ENCODE measurements around the gene EPSTI1. TPM values are rescaled to one million over a fixed set of nuclear protein-coding genes. Genes with fewer than 3 reads are reported as not detected.
"Not testable (repeated sequence)": the region's sequence is repeated elsewhere in the genome, so short reads cannot be mapped to it uniquely, and the experiment has no call there.

Gene EPSTI1
- 10 to 100 TPM in 2 of 4 donors, 1 to 10 TPM in 2; 6.5 to 16.9 (median 11.4) TPM for total RNA-seq

- peak; percentile 63 to 68 for DNase-seq
- no peak for TF ChIP-seq CTCF (IDR thresholded peaks at IDR 0.05)
- no peak for TF ChIP-seq POLR2A (IDR thresholded peaks at IDR 0.05)
- Histone ChIP-seq H3K4me1 (no peaks in the 10 kb centered on the region), H3K4me3 (peak within 1 kb of the TSS; percentile 67 to 83), H3K9me3 (no peaks in the 10 kb centered on the region), H3K36me3 (no peaks in the 10 kb centered on the region), H3K27me3 (no peaks in the 10 kb centered on the region), H3K27ac (peak within 1 kb of the TSS; percentile 86 to 90)
- intact Hi-C loops (cut with DNase I; ENCODE audit: low total_unique reads), result no loop called here
Measured at GRCh38 chr13:42991898-42992763, at the start of gene EPSTI1. TSS of gene EPSTI1 (minus strand) at chr13:42992241. CDS start at chr13:42992165, 76 bp downstream.

GRCh38 chr13:43041369-43041921, 49.4 kb upstream of the EPSTI1 start:
- intact Hi-C loops (cut with DNase I; ENCODE audit: low total_unique reads), result no loop called here
- Histone ChIP-seq H3K27ac (no peak overlapping the region), H3K4me3 (no peak overlapping the region), H3K27me3 (no peaks in the 10 kb centered on the region), H3K4me1 (peaks cover 0 to 4% of the 10 kb centered on the region in 2 donors), H3K36me3 (no peaks in the 10 kb centered on the region), H3K9me3 (no peaks in the 10 kb centered on the region)
- no peak for TF ChIP-seq CTCF (IDR thresholded peaks at IDR 0.05)
- no peak for TF ChIP-seq POLR2A (IDR thresholded peaks at IDR 0.05)
- no peak for DNase-seq

- H3K27me3 ChIP-seq; H3K4me1 ChIP-seq; H3K36me3 ChIP-seq; H3K27ac ChIP-seq; DNase-seq; H3K9me3 ChIP-seq; intact Hi-C loops (cut with DNase I; ENCODE audit: low total_unique reads); H3K4me3 ChIP-seq: not testable (repeated sequence)
Measured at GRCh38 chr13:43040581-43041368, 48.7 kb upstream of the EPSTI1 start.

- TF ChIP-seq CTCF (IDR thresholded peaks at IDR 0.05) (no peak), POLR2A (IDR thresholded peaks at IDR 0.05) (no peak)
- no peak for DNase-seq
- no peak overlapping the region for H3K4me3 ChIP-seq
- no peak overlapping the region for H3K27ac ChIP-seq
- no peaks in the 10 kb centered on the region for H3K27me3 ChIP-seq
- H3K9me3 ChIP-seq, result no peaks in the 10 kb centered on the region
- intact Hi-C loops (cut with DNase I; ENCODE audit: low total_unique reads), result no loop called here
- no peaks in the 10 kb centered on the region for H3K36me3 ChIP-seq
- H3K4me1 ChIP-seq, result peaks cover 0 to 4% of the 10 kb centered on the region in 2 donors
Measured at GRCh38 chr13:43039966-43040365, 47.9 kb upstream of the EPSTI1 start.

GRCh38 chr13:43036351-43037250, 44.6 kb upstream of the EPSTI1 start:
- no peaks in the 10 kb centered on the region for H3K36me3 ChIP-seq
- TF ChIP-seq POLR2A (IDR thresholded peaks at IDR 0.05) (no peak), CTCF (IDR thresholded peaks at IDR 0.05) (no peak)
- peaks cover 0 to 4% of the 10 kb centered on the region in 2 donors for H3K4me1 ChIP-seq
- H3K27me3 ChIP-seq, result no peaks in the 10 kb centered on the region
- DNase-seq, result peak in 1 of 2 donors; percentile 41
- intact Hi-C loops (cut with DNase I; ENCODE audit: low total_unique reads), result no loop called here
- H3K27ac ChIP-seq, result peak overlapping the region in 1 of 2 donors; percentile 26
- H3K4me3 ChIP-seq, result no peak overlapping the region
- H3K9me3 ChIP-seq, result no peaks in the 10 kb centered on the region
